Common myeloid progenitor, CD34-positive (primary cell): ENCODE measurements around the gene RRAGD.
"Not testable (repeated sequence)": the region's sequence is repeated elsewhere in the genome, so short reads cannot be mapped to it uniquely, and the experiment has no call there.

Experiments
- CTCF ChIA-PET: fragments of 350-600 bp; sonication (Branson Sonifier 250); formaldehyde crosslinking; loops from one replicate; lab custom pipeline; 2021; ENCODE audit warnings: antibody characterized with exemption; lab: Charles Lee
- POLR2A ChIA-PET: fragments of 350-600 bp; sonication (Branson Sonifier 250); formaldehyde crosslinking; loops from one replicate; lab custom pipeline; 2021; ENCODE audit warnings: antibody characterized with exemption; lab: Charles Lee
- DNase-seq, 3 donors: peaks; one replicate each; pipeline versions ENCODE4 v3.0.0 to v3.0.0-alpha.2; 2013
- H3K27ac ChIP-seq, 2 experiments: 1 replicate in 1 of 2; 2 replicates in 1 of 2; pipeline ENCODE4 v1.7.0; 2013; ENCODE audit warnings: inconsistent platforms in 2 of 2, low read length in 2 of 2, mild to moderate bottlenecking in 2 of 2, low read depth in 1 of 2, moderate library complexity in 1 of 2; ENCODE audit not compliant: severe bottlenecking in 2 of 2, insufficient read depth in 1 of 2, poor library complexity in 1 of 2
- H3K27me3 ChIP-seq, 5 experiments: replicated peaks in 2 of 5; 1 replicate in 3 of 5; 2 replicates in 2 of 5; pipeline versions ENCODE4 v1.6.1 to v1.7.0; 2013; ENCODE audit warnings: low read length in 4 of 5, mild to moderate bottlenecking in 2 of 5, moderate library complexity in 2 of 5, inconsistent platforms in 1 of 5; ENCODE audit not compliant: insufficient read depth in 5 of 5, control insufficient read depth in 4 of 5
- H3K36me3 ChIP-seq, 4 experiments: 1 replicate in 2 of 4; 2 replicates in 2 of 4; pipeline versions ENCODE4 v1.6.1 to v1.7.0; 2013; ENCODE audit warnings: low read length in 3 of 4, control low read depth in 1 of 4, mild to moderate bottlenecking in 1 of 4; ENCODE audit not compliant: control insufficient read depth in 4 of 4, insufficient read depth in 4 of 4
- H3K4me1 ChIP-seq, 4 experiments: 1 replicate in 3 of 4; 2 replicates in 1 of 4; pipeline versions ENCODE4 v1.6.1 to v1.7.1; 2013; ENCODE audit warnings: low read length in 3 of 4, mild to moderate bottlenecking in 3 of 4, control low read depth in 1 of 4, inconsistent platforms in 1 of 4, moderate library complexity in 1 of 4; ENCODE audit not compliant: control insufficient read depth in 4 of 4, insufficient read depth in 4 of 4; ENCODE audit errors: control extremely low read depth in 1 of 4
- H3K4me3 ChIP-seq, 7 experiments: 1 replicate in 4 of 7; 2 replicates in 3 of 7; pipeline versions ENCODE4 v1.5.1 to v1.7.0; 2013; ENCODE audit warnings: mild to moderate bottlenecking in 7 of 7, low read length in 6 of 7, moderate library complexity in 6 of 7, inconsistent platforms in 2 of 7, low read depth in 2 of 7, control low read depth in 1 of 7; ENCODE audit not compliant: insufficient read depth in 4 of 7, control insufficient read depth in 1 of 7; ENCODE audit errors: extremely low read depth in 1 of 7
- H3K9me3 ChIP-seq, 5 experiments: 1 replicate in 4 of 5; 2 replicates in 1 of 5; pipeline versions ENCODE4 v1.6.1 to v1.7.1; 2013; ENCODE audit warnings: low read length in 4 of 5, mild to moderate bottlenecking in 2 of 5, inconsistent platforms in 1 of 5, low read depth in 1 of 5, moderate library complexity in 1 of 5; ENCODE audit not compliant: control insufficient read depth in 4 of 5, insufficient read depth in 2 of 5; ENCODE audit errors: control extremely low read depth in 1 of 5
- WGBS: methylation state at CpG from one replicate; pipeline ENCODE4 v1.1.5; 2013; ENCODE audit not compliant: insufficient coverage; 5-methylcytosine and 5-hydroxymethylcytosine counted together

RRAGD gene

DNA sequence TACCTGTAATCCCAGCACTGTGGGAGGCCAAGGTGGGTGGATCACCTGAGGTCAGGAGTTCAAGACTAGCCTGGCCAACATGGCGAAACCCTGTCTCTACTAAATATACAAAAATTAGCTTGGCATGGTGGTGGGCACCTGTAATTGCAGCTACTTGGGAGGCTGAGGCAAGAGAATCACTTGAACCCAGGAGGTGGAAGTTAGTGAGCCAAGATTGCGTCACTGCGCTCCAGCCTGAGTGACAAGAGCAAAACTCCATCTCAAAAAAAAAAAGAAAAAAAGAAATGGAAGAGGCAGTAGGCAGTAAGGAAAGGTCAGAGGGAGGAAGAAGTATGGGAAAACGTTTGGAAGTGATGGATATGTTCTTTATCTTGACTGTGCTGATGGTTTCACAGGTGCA is 14.2 kb downstream of the RRAGD start:
- not testable (repeated sequence) for H3K36me3 ChIP-seq, DNase-seq, H3K4me3 ChIP-seq, H3K27ac ChIP-seq, H3K27me3 ChIP-seq, H3K9me3 ChIP-seq
- 100% methylated on average over 1 of the region's 4 CpGs for WGBS
- peaks cover 0 to 14% (median 3%) of the 10 kb centered on the region in 4 experiments for H3K4me1 ChIP-seq
- ChIA-PET POLR2A (interaction anchor here (0.6 kb wide), 1 partner anchor 22 kb away, joined by 3 read pairs; no protein-coding TSS in a partner anchor), CTCF (interaction anchor here (1.0 to 1.3 kb wide), 2 partner anchors 10 to 22 kb away, joined by 3 read pairs; no protein-coding TSS in a partner anchor)

DNA sequence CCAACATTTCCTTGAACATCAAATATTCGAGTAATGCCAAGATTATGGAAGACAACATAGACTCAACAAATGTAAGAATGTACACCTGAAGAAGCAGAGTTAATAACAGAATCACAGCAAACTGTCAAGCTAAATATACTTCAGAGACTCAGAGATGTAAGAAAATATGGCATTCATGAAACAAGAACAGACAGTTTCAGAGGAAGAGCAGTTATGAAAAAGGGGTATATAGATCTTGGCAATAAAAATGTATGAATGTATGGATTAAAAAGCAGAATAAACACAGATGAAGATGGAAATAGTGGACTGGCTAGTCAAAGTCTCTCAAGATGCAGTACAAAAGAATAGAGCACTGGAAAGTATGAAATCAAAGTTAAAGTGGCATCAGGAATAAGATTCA is 18.4 kb downstream of the RRAGD start:
- CTCF ChIA-PET, result no interaction called here

GRCh38 chr6:89392823-89393222 is 19.2 kb downstream of the RRAGD start:
- H3K4me3 ChIP-seq, result no peak overlapping the region
- peaks cover 0 to 3% (median 0%) of the 10 kb centered on the region in 4 experiments for H3K36me3 ChIP-seq
- H3K27me3 ChIP-seq, result no peaks in the 10 kb centered on the region
- POLR2A ChIA-PET, result no interaction called here
- DNase-seq, result no peak
- H3K9me3 ChIP-seq, result peaks cover 0 to 2% (median 0%) of the 10 kb centered on the region in 5 experiments
- H3K4me1 ChIP-seq, result no peaks in the 10 kb centered on the region
- H3K27ac ChIP-seq, result no peak overlapping the region
- CTCF ChIA-PET, result no interaction called here

More for the DNA sequence above, 18.4 kb downstream of the RRAGD start:
- WGBS, result no CpG with 5 or more reads among the region's 1 CpG
- Histone ChIP-seq H3K4me3 (no peak overlapping the region), H3K9me3 (peaks cover 0 to 2% (median 0%) of the 10 kb centered on the region in 5 experiments), H3K27ac (no peak overlapping the region), H3K4me1 (no peaks in the 10 kb centered on the region), H3K27me3 (no peaks in the 10 kb centered on the region), H3K36me3 (peaks cover 0 to 3% (median 0%) of the 10 kb centered on the region in 4 experiments)
- POLR2A ChIA-PET, result no interaction called here
- DNase-seq, result no peak

DNA sequence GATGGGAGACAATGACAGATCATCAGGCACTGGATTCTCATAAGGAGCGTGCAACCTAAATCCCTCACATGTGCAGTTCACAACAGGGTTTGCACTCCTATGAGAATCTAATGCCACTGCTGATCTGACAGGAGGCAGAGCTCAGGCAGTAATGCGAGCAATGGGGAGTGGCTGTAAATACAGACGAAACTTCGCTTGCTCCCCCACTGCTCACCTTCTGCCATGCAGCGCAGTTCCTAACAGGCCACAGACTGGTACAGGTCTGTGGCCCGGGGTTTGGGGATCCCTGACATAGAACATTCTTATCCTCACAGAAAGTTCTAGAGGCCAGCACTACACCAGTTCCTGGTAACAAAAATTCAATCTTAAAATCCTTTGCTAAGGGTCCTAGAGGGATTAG is 23.2 kb downstream of the RRAGD start:
- ChIA-PET POLR2A (no interaction called here), CTCF (interaction anchor here (1.0 to 3.0 kb wide), 4 partner anchors 10 to 44 kb away, joined by 3 to 10 read pairs (median 6); partner anchors contain the start of gene ANKRD6)
- 95% methylated on average over 5 of the region's 6 CpGs for WGBS
- no peak overlapping the region for H3K27ac ChIP-seq
- H3K36me3 ChIP-seq, result peaks cover 8 to 20% (median 14%) of the 10 kb centered on the region in 4 experiments
- H3K4me3 ChIP-seq, result no peak overlapping the region
- no peaks in the 10 kb centered on the region for H3K4me1 ChIP-seq
- H3K27me3 ChIP-seq, result no peaks in the 10 kb centered on the region
- DNase-seq, result no peak
- peaks cover 0 to 1% (median 0%) of the 10 kb centered on the region in 5 experiments for H3K9me3 ChIP-seq

DNA sequence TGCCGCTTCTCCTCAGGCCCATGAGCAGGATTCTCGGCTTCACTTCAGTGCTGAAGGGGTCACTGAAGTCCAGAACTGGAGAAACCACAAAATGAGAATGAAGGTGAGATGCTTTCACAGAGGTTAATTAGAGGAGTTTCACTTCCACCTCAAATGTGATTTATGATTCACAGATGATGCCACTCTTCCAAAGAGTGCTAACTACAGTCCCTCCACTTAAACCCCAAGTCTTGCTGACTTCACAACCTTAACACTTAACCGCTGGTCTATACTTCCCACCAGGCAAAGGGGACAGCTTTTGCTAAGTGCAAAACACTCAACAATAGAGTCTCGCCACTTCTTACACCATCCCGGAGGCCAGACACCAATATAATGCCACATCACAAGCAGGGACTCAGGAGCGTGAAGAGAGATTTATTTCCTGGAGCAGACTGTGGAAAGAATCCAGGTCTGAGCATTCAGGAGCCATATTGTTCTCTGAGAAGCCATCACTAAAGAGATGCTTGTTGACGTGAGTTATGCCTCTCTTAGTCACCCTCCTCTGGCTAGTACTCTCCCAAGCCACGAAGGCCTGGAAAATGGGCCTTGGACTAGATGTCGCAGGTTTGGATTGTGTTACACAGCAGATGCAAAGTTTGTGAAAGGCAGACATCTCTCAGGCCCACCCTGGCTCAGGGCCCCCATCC is 24.4 kb downstream of the RRAGD start:
- no peak for DNase-seq
- Histone ChIP-seq H3K9me3 (no peaks in the 10 kb centered on the region), H3K36me3 (peaks cover 5 to 20% (median 14%) of the 10 kb centered on the region in 4 experiments), H3K4me3 (no peak overlapping the region), H3K4me1 (no peaks in the 10 kb centered on the region), H3K27me3 (no peaks in the 10 kb centered on the region), H3K27ac (no peak overlapping the region)
- 100% methylated on average over 6 of the region's 9 CpGs for WGBS
- ChIA-PET POLR2A (no interaction called here), CTCF (interaction anchor here (1.5 to 3.0 kb wide), 2 partner anchors 9 to 16 kb away, joined by 5 to 10 read pairs; no protein-coding TSS in a partner anchor)

- CTCF ChIA-PET, result interaction anchor here (1.5 to 3.0 kb wide), 2 partner anchors 8 to 15 kb away, joined by 5 to 10 read pairs; no protein-coding TSS in a partner anchor
These were observed 25.1 kb downstream of the RRAGD start for GRCh38 chr6:89386917-89387491.

DNA sequence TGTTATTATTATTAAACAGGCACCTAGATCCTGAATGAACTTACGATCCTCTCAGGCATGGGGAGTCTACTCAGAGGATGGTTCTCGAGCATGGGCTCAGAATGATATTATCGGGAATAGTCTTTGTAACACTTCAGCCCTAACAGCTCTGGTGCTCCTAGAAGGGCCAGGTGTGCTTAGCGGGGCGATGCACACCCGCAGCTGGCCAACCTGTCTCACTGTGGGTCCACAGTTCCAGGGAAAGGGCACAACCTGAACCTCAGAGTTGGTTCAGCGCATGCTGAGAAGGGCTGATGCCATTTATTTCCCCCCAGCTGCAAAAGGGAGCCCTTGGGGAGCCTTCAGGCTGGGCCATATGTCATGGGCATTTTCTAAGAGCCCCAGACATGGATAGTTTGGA is 26.2 kb downstream of the RRAGD start:
- no peak overlapping the region for H3K4me3 ChIP-seq
- DNase-seq, result no peak
- 96% methylated on average over 7 of the region's 7 CpGs for WGBS
- H3K36me3 ChIP-seq, result peaks cover 5 to 20% (median 14%) of the 10 kb centered on the region in 4 experiments
- no peaks in the 10 kb centered on the region for H3K9me3 ChIP-seq
- ChIA-PET CTCF (interaction anchor here (0.9 to 1.4 kb wide), 2 partner anchors 14 to 128 kb away, joined by 3 read pairs; no protein-coding TSS in a partner anchor), POLR2A (no interaction called here)
- no peaks in the 10 kb centered on the region for H3K27me3 ChIP-seq
- H3K4me1 ChIP-seq, result no peaks in the 10 kb centered on the region
- H3K27ac ChIP-seq, result no peak overlapping the region

More at GRCh38 chr6:89386917-89387491, 25.1 kb downstream of the RRAGD start:
- Histone ChIP-seq H3K4me3 (no peak overlapping the region), H3K4me1 (no peaks in the 10 kb centered on the region), H3K9me3 (no peaks in the 10 kb centered on the region), H3K27ac (no peak overlapping the region), H3K36me3 (peaks cover 5 to 20% (median 14%) of the 10 kb centered on the region in 4 experiments), H3K27me3 (no peaks in the 10 kb centered on the region)
- WGBS, result 95% methylated on average over 5 of the region's 6 CpGs
- POLR2A ChIA-PET, result no interaction called here
- no peak for DNase-seq
